Measurements from ENCODE around the gene ZNF776.
"Not testable (repeated sequence)": the region's sequence is repeated elsewhere in the genome, so short reads cannot be mapped to it uniquely, and the experiment has no call there.

Gene ZNF776

DNA sequence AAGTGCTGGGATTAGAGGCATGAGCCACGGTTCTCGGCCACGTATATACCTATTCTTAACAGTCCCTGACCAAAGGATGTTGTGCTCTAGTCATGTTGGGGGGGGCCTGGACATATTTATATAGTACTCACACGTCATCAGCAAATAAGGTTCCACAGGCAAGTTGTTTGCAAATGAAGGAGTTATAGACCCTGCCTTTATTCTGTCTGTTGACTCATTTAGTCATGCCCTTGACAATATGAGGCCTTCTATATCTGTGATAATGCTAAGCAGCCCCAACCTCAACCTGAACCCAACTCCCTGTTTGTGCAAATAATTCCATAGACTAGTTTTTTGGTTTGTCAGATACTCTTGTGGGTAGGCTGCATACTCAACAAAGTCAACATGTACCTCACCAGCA lies 31.7 kb downstream of the ZNF776 start:
- DNase-seq (ENCODE audit: low spot score) = no peak

DNA sequence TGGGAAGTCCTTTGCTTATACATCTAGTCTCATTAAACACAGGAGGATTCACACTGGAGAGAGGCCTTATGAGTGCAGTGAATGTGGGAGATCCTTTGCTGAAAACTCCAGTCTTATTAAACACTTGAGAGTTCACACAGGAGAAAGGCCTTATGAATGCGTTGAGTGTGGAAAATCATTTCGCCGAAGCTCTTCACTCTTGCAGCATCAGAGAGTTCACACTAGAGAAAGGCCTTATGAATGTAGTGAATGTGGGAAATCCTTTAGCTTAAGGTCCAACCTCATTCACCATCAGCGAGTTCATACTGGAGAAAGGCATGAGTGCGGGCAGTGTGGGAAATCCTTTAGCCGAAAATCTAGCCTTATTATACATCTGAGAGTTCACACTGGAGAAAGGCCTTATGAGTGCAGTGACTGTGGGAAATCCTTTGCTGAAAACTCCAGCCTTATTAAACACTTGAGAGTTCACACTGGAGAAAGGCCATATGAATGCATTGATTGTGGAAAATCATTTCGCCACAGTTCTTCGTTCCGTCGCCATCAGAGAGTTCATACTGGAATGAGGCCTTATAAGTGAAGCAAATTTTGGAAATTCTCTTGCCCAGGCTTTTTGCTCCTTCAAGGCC lies 32.7 kb downstream of the ZNF776 start:
- DNase-seq (ENCODE audit: low spot score) = no peak

DNA sequence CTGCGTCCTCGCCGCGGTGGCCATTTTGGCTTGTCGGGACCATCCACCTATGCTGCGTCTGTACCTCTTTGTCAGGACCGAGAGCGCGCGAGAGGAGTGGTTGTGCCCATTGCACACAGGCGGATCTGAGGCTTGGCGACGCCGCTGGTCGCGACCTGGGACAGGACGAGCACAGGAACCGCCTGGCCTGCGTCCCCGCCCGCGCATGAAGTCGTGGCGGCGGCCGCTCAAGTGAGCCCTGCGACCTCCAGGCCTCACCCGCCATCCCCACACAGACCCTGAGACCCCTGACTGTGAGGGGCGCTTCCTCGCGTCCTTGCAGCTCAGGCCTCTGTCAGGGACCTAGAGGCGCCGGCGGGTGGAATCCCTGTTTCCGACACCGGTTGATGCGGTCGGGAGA lies 39.7 kb downstream of the ZNF776 start:
- DNase-seq (ENCODE audit: low spot score) = no peak

DNA sequence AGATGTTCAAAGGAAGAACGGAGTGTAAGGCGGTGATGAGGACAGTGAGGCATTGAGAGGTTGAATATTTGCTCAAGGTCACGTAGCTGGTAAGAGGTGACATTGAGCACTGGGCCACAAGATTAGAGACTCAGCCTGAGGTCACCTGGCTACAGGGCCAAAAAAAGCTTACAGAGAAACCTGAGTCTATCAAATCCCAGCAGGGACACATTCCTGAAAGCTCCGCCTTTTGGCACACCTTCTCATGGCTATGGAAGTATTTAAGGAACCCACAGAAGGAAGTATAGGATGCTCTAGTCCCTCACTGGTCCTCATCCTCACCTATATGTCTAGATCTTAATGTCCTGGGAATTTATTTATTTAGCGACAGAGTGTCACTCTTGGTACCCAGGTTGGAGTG lies 40.3 kb downstream of the ZNF776 start:
- no peak for DNase-seq (ENCODE audit: low spot score)

DNA sequence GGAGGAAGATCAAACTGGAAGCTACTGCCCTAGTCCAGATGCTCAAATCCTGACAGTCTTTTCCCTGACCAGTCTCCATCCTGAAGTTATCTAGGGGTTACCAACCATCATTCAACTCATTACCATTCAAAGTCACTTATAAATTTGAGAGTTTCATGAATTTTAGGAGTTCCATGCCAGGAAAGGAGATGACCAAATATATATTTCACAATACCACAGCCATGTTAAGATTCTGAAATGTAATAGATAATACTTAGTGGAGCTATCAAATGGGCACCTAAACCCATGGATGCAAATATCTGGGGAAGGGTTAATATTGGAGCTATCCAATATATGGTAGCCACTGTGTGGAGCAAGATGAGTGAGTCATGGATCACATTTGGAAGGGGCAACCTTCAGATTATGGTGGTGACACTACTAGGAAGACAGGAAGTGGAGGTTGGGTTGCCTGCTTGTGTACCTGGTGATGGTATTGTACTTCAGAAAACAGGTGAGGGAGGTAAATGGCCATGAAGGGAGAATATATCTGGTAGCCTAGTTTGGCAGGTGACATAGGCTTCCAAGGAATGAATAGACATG lies 41.6 kb downstream of the ZNF776 start:
- DNase-seq (ENCODE audit: low spot score) = no peak

DNA sequence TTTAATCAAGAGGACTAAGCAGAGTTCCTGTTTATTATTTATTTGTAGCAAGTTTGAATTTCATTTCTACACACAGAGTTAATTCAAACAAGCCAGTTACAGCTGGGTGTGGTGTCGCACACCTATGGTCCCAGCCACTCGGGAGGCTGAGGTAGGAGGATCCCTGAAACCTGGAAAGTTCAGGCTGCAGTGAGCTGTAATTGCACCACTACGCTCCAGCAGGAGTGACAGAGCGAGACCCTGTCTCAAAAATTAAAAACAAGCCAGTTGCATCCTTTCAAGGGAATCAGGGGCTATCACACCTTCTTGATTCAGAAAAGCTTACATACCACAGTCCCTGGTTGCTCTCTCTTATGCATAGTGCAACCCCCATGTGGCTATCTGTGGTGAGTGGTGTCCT lies 42.7 kb downstream of the ZNF776 start:
- no peak for DNase-seq (ENCODE audit: low spot score)

DNA sequence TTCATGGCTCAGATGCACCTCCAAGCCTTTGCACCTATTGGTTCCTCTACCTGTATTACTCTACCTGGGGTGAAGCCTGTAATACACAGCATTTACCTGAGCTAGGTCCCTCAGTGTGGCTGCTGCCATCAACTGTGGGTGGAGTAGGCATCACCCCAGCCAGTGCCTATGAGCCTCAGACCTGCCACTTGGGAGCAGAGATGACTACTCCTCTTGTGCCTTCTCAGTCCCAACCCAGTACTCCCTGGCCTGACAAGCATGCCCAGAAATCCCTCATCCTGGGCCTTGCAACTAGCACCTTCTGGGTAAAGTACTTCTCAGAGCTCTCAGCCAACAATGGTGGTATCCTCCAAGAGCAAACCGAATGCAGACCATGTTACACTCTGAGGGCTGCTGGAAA lies 50.0 kb downstream of the ZNF776 start:
- not testable (repeated sequence) for DNase-seq (ENCODE audit: low spot score)

DNA sequence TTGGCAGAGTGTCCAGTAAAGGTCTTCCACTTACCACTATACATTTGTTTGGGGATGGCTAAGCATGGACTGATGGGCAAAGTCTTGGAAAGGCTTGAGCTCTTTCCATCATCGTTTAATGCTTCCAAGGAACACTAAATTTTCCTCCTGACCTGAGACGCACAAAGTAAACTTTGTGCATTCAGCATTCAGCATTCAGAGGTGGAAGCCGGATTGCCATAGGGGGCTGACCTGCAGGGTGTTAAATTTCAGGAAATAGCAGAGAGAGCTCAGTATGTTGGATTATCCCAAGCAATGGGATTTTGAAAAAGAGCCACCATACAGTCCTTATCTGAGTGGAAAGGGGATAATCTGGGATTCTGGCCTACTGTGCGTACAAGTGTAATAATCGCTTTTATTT lies 54.1 kb downstream of the ZNF776 start:
- no peak for DNase-seq (ENCODE audit: low spot score)

DNA sequence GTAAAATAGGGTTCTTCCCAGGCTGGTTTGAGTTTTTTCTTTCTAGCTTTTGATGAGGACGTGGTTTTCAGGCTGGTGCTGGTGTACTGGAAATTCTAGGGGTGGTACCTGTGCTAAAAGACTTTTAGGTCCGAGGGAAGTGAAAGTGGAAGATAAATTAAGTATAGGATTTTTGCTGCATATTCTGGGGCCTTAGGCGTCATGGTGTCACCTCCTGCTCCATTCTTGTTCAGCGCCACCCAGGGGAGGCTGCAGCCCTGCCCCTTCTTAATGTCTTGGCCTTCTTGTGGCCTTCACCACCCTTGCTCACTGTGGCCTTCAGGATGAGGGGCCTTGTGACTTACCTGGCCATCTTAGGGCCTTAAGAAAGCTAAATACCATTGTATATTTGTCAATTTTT lies 55.7 kb downstream of the ZNF776 start:
- DNase-seq (ENCODE audit: low spot score) = no peak

DNA sequence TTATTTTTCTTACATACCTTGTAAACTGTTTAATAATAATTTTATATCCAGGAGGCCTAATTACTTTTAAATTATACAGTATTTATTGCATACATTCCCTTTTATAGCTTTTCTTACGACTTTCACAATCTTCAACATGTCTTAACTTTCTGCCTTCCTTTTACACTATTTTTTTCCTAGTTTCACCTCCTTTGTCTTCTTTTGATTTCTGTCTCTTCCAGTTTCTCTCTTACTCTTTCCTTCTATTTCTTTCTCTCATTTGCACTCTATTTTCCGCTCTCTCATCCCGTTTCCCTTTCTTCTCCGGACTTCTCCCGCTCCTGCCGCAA lies 56.6 kb downstream of the ZNF776 start:
- no peak for DNase-seq (ENCODE audit: low spot score)

DNA sequence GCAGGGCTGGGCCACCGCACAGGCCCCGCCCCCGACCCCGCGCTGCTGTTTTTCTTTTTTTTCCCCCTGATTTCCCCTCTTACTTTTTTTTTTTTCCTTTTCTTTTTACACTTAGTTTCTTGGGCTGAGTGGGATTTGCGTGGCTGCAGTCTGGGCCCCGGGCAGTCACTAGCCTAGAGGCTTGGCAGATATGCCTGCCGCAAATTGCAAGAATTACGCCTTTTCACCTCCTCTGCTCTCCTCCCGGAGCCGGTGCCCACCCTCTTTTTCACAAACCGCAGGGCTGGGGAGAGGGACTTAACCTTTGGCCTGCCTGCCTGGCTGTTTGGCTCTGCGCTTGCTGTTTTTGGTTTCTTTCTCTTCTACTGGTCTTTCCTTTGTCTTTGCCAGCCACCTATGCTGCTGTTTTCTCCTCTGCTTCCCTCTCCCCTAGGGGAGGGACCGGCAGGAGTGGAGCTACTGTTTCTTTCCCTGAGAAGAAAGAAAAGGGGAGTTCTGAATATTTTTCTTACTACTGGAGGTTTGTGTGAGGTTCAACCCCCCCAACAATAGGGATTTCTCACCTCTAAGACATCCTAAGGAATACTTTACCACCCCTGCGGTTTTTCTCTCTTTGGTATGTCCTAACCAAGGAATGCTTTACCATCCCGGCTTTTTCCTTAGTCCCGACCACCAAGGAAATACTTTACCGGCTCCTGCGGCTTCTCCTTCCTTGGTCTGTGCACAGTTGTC lies 57.1 kb downstream of the ZNF776 start:
- no peak for DNase-seq (ENCODE audit: low spot score)

DNA sequence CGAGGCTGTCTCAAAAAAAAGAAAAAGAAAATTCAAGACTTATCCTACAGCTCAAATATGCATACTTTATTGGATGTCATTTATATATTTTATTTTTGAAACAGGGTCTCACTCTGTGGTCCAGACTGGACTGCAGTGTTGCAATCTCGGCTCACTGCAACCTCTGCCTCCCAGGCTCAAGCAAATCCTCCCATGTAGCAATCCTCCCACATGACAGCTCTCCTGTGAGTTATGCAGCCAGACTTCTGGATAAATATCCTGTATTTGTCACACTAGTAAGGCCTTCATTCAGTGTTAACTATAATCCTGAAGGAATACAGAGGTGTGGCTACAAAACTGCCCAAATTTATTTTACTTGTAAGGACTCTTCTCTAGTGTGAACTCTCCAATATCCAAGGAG lies 60.9 kb downstream of the ZNF776 start:
- no peak for DNase-seq (ENCODE audit: low spot score)
